ENCODE measurements around the gene HSD11B2.

The HSD11B2 gene

GRCh38 chr16:67405336-67405735 lies 25.6 kb upstream of the HSD11B2 start:
- no peaks in the 10 kb centered on the region for H3K27me3 ChIP-seq (ENCODE audit: control insufficient read depth, low read length)
- no peaks in the 10 kb centered on the region for H3K9me3 ChIP-seq (ENCODE audit: control insufficient read depth, insufficient read depth, low read length)
- TF ChIP-seq EZH2phosphoT487 (IDR thresholded peaks at IDR 0.05; ENCODE audit: borderline replicate concordance, low read length): no peak
- TF ChIP-seq, protein P1, sequence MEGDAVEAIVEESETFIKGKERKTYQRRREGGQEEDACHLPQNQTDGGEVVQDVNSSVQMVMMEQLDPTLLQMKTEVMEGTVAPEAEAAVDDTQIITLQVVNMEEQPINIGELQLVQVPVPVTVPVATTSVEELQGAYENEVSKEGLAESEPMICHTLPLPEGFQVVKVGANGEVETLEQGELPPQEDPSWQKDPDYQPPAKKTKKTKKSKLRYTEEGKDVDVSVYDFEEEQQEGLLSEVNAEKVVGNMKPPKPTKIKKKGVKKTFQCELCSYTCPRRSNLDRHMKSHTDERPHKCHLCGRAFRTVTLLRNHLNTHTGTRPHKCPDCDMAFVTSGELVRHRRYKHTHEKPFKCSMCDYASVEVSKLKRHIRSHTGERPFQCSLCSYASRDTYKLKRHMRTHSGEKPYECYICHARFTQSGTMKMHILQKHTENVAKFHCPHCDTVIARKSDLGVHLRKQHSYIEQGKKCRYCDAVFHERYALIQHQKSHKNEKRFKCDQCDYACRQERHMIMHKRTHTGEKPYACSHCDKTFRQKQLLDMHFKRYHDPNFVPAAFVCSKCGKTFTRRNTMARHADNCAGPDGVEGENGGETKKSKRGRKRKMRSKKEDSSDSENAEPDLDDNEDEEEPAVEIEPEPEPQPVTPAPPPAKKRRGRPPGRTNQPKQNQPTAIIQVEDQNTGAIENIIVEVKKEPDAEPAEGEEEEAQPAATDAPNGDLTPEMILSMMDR (IDR thresholded peaks at IDR 0.05; ENCODE audit: low read depth, low read length, poor library complexity, severe bottlenecking): no peak
- H4K20me1 ChIP-seq (ENCODE audit: control insufficient read depth, insufficient read depth, low read depth, low read length): no peaks in the 10 kb centered on the region
- H3K4me2 ChIP-seq (ENCODE audit: low read length): no peak overlapping the region
- H3K9me2 ChIP-seq (replicated peaks; ENCODE audit: control insufficient read depth, low read length): no peaks in the 10 kb centered on the region
- H3K4me1 ChIP-seq (ENCODE audit: control insufficient read depth, low read length): no peaks in the 10 kb centered on the region
- no peak overlapping the region for H3K27ac ChIP-seq (ENCODE audit: low read depth, low read length)
- no peak overlapping the region for H3K4me3 ChIP-seq (ENCODE audit: low read length)
- H3K79me2 ChIP-seq (ENCODE audit: control insufficient read depth, low read length): no peaks in the 10 kb centered on the region
- H3K36me3 ChIP-seq (ENCODE audit: control insufficient read depth, low read length): no peaks in the 10 kb centered on the region
- H3F3A ChIP-seq (ENCODE audit: control insufficient read depth, insufficient read depth): no peaks in the 10 kb centered on the region

- TF ChIP-seq EZH2phosphoT487 (IDR thresholded peaks at IDR 0.05; ENCODE audit: borderline replicate concordance, low read length): no peak
- TF ChIP-seq, protein P1 (IDR thresholded peaks at IDR 0.05; ENCODE audit: low read depth, low read length, poor library complexity, severe bottlenecking): no peak
- no peaks in the 10 kb centered on the region for H3K36me3 ChIP-seq (ENCODE audit: control insufficient read depth, low read length)
- H3K4me2 ChIP-seq (ENCODE audit: low read length): no peak overlapping the region
- H3K27me3 ChIP-seq (ENCODE audit: control insufficient read depth, low read length): no peaks in the 10 kb centered on the region; the same call in 1 of the 2 replicates
- H3K9me3 ChIP-seq (ENCODE audit: control insufficient read depth, insufficient read depth, low read length): no peaks in the 10 kb centered on the region
- H3K79me2 ChIP-seq (ENCODE audit: control insufficient read depth, low read length): no peaks in the 10 kb centered on the region
- no peaks in the 10 kb centered on the region for H3F3A ChIP-seq (ENCODE audit: control insufficient read depth, insufficient read depth)
- no peak overlapping the region for H3K4me3 ChIP-seq (ENCODE audit: low read length)
- H4K20me1 ChIP-seq (ENCODE audit: control insufficient read depth, insufficient read depth, low read depth, low read length): no peaks in the 10 kb centered on the region
- no peaks in the 10 kb centered on the region for H3K9me2 ChIP-seq (replicated peaks; ENCODE audit: control insufficient read depth, low read length)
- no peaks in the 10 kb centered on the region for H3K4me1 ChIP-seq (ENCODE audit: control insufficient read depth, low read length)
- no peak overlapping the region for H3K27ac ChIP-seq (ENCODE audit: low read depth, low read length)
Observed at GRCh38 chr16:67406111-67406971, 24.6 kb upstream of the HSD11B2 start.

DNA sequence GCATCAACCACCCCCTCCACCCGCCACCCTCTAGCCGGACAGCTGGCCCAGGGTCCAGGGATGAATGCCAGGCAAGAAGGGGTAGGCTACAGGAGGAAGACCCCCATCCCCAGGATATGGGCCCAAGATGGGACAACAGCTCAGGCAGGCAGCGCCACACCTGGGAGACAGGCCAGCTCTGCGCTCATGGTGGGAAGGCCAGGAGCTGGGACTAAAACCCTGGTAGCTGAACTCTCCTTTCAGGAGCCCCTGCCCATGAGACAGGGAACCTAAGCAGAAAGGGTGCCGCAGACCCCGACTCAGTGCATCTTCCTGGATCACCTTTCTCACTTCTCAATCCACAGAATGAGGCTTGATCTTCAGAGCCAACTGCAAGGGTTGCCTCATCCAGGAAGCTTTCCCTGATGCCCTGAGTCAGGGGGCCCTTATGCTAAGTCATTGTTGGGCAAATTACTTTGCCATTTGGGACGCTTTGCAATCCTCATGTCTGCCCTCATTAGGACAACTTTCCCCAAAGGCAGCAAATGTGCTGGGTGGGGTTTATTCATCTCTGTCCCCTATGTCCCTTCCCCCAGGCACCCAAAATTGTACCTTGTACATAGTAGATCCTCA lies 23.6 kb upstream of the HSD11B2 start:
- Histone ChIP-seq H3K79me2 (ENCODE audit: control insufficient read depth, low read length) (no peaks in the 10 kb centered on the region), H3K4me2 (ENCODE audit: low read length) (no peak overlapping the region), H3K9me2 (replicated peaks; ENCODE audit: control insufficient read depth, low read length) (no peaks in the 10 kb centered on the region), H3K4me1 (ENCODE audit: control insufficient read depth, low read length) (no peaks in the 10 kb centered on the region), H3F3A (ENCODE audit: control insufficient read depth, insufficient read depth) (no peaks in the 10 kb centered on the region), H4K20me1 (ENCODE audit: control insufficient read depth, insufficient read depth, low read depth, low read length) (no peaks in the 10 kb centered on the region), H3K9me3 (ENCODE audit: control insufficient read depth, insufficient read depth, low read length) (no peaks in the 10 kb centered on the region), H3K4me3 (ENCODE audit: low read length) (no peak overlapping the region), H3K27me3 (ENCODE audit: control insufficient read depth, low read length) (no peaks in the 10 kb centered on the region; the same call in 1 of the 2 replicates), H3K36me3 (ENCODE audit: control insufficient read depth, low read length) (no peaks in the 10 kb centered on the region), H3K27ac (ENCODE audit: low read depth, low read length) (no peak overlapping the region)
- TF ChIP-seq, protein P1 (IDR thresholded peaks at IDR 0.05; ENCODE audit: low read depth, low read length, poor library complexity, severe bottlenecking): no peak
- no peak for TF ChIP-seq EZH2phosphoT487 (IDR thresholded peaks at IDR 0.05; ENCODE audit: borderline replicate concordance, low read length)

Data from DOHH2 (cell line).